Kidney epithelial cell (primary cell): ENCODE measurements around the gene ABTB2. TPM values are rescaled to one million over a fixed set of nuclear protein-coding genes. Genes with fewer than 3 reads are reported as not detected.
A peak's percentile ranks its signal among the peaks of the same experiment; 100 is the strongest.

Experiments used
- DNase-seq: peaks from one replicate; pipeline ENCODE4 v3.0.0-alpha.2; 2010; ENCODE audit warnings: low read depth
- H3K27me3 ChIP-seq: 2 replicates; pipeline ENCODE4 v1.6.0; 2011; ENCODE audit warnings: low read length; ENCODE audit not compliant: control insufficient read depth, insufficient read depth
- H3K36me3 ChIP-seq: 2 replicates; pipeline ENCODE4 v1.5.1; 2011; ENCODE audit warnings: low read length; ENCODE audit not compliant: control insufficient read depth, insufficient read depth
- H3K4me3 ChIP-seq: 2 replicates; pipeline ENCODE4 v1.5.1; 2011; ENCODE audit warnings: low read depth, mild to moderate bottlenecking, control low read depth, low read length
- total RNA-seq: library from RNA; depleted of rRNA; stranded (reverse); fragments of >200 nt; gene quantifications from 2 replicates; pipeline ENCODE4 v1.2.3, GENCODE V29; 2015
- TF ChIP-seq, protein P1 (sequence below): IDR thresholded peaks from 2 replicates; pipeline ENCODE4 v1.5.1; 2011; ENCODE audit warnings: mild to moderate bottlenecking, moderate library complexity, low read length, control low read depth, inconsistent platforms; ENCODE audit not compliant: insufficient read depth, poor library complexity, severe bottlenecking

Gene ABTB2
- total RNA-seq, 1 donor from 2014 or later = 26.8 TPM

DNA sequence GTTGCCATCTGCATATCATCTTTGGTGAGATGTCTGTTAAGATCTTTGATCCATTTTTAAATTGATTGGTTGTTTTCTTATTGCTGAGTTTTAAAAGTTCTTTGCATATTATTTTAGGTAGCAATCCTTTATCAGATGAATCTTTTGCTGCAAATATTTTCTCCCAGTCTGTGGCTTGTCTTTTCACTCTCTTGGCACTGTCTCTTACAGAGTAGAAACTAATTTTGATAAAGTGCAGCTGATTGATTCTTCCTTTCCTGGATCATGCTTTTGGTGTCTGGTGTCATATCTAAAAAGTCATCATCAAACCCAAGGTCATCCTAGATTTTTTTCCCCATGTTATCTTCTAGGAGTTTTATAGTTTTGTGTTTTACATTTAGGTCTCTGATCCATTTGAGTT lies 139.7 kb downstream of the ABTB2 start:
- DNase-seq = no peak
- TF ChIP-seq, protein P1, sequence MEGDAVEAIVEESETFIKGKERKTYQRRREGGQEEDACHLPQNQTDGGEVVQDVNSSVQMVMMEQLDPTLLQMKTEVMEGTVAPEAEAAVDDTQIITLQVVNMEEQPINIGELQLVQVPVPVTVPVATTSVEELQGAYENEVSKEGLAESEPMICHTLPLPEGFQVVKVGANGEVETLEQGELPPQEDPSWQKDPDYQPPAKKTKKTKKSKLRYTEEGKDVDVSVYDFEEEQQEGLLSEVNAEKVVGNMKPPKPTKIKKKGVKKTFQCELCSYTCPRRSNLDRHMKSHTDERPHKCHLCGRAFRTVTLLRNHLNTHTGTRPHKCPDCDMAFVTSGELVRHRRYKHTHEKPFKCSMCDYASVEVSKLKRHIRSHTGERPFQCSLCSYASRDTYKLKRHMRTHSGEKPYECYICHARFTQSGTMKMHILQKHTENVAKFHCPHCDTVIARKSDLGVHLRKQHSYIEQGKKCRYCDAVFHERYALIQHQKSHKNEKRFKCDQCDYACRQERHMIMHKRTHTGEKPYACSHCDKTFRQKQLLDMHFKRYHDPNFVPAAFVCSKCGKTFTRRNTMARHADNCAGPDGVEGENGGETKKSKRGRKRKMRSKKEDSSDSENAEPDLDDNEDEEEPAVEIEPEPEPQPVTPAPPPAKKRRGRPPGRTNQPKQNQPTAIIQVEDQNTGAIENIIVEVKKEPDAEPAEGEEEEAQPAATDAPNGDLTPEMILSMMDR = no peak

DNA sequence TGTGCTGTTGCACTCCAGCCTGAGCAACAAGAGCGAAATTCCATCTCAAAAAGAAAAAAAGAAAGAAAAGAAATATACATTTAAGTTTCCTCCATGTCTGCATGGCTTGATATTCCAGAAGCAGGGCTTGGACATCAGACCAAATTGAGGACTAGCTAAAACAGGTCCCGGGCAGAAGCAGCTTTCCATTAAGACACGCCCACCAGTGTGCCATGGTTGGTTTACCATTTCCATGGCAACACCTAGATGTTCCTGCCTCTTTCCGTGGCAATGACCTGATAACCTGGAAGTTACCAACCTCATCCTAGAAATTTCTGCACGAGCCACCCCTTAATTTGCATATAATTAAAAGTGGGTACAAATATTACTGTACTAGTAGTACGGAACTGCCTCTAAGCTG lies 141.1 kb downstream of the ABTB2 start:
- no peak for DNase-seq
- TF ChIP-seq, protein P1 = no peak

More for the DNA sequence above, 139.7 kb downstream of the ABTB2 start:
- H3K4me3 ChIP-seq = no peak overlapping the region
- H3K27me3 ChIP-seq = no peaks in the 10 kb centered on the region
- H3K36me3 ChIP-seq = no peaks in the 10 kb centered on the region

DNA sequence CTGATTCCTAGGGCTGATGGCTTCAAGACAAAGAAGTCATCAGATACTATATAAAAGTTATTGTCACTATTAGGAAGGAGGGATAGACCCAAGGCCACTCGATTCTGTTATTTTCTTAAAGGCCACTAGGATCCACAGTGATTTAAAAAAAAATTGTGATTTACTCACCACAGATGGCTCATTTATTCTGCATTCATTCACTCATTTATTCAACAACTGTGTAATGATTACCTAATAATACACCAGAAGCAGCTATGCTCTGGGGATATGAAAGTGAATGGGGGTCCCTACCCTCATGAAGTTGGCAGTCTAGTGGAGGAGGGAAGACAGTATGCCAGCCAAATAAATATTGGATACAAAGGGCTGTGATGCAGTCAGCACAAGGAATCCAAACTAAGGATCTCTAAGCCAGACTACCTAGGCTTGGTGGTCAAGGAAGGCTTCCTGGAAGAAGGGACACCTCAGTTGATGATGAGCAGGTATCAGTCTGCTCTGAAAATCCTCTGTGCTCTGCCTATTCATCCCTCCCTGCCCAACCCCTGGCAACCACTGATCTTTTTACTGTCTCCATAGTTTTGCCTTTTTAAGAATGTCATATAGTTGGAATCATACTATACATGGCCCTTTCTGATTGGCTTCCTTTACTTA lies 141.9 kb downstream of the ABTB2 start:
- Histone ChIP-seq H3K36me3 (no peaks in the 10 kb centered on the region), H3K4me3 (no peak overlapping the region), H3K27me3 (no peaks in the 10 kb centered on the region)
- no peak for DNase-seq
- TF ChIP-seq, protein P1 = no peak

More for the DNA sequence above, 141.1 kb downstream of the ABTB2 start:
- H3K27me3 ChIP-seq = no peaks in the 10 kb centered on the region
- no peaks in the 10 kb centered on the region for H3K36me3 ChIP-seq
- H3K4me3 ChIP-seq = no peak overlapping the region

DNA sequence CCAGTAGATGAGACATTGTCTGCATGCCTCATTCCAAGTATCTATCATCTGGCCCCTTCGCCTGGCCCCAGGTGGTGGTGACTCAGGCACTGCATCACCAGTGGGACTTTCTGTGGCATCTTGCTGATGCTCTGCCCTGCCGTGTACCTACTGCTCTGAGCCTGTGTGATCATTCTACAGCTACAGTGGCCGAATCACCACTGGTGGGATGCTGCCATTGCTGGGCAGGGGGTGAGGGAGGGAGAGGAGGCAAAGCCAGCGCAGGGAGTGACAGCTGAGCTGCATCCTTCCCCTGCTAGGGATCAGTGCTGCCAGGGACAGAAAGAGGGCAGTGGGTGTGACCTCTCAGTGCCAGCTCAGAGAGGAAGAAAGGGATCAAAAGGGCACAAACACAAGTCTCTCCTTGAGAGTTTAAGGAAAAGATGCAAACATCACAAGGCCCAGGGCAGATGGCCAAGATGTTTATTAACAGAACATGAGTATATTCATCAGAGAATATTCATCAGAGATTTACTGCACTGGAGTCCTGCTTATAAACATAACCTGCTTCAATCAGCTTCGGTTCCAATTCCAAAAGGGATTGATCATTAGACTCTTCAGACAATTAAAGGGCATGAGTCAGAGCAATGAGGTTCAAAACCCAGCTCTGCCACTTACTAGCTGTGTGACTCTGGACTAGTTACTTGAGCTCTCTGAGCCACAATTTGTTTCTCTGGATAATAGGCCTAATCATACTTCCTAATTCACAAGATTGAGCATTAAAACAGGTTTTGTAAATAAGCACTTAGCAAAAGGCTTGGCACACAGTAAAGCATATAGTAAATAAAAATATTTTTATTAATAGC lies 142.6 kb downstream of the ABTB2 start:
- H3K36me3 ChIP-seq = no peaks in the 10 kb centered on the region
- TF ChIP-seq, protein P1 = no peak
- H3K27me3 ChIP-seq = no peaks in the 10 kb centered on the region
- H3K4me3 ChIP-seq = no peak overlapping the region
- DNase-seq = peak; percentile 52

DNA sequence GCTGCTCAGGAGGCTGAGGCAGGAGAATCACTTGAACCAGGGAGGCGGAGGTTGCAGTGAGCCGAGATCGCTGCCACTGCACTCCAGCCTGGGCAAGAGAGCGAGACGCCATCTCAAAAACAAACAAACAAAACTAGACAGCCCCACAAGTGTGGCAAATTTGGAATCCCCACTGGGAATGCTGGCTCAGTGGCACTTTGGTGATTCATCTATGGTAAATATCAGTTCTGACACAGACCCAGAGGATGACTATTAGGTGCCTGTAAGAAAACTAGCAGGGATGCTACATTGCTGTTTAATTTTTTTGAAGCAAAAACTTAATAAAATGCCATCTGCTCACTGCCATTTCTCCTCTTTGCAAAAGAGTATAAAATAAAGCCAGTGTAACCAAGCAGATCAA lies 144.4 kb downstream of the ABTB2 start:
- TF ChIP-seq, protein P1 = no peak
- Histone ChIP-seq H3K36me3 (no peaks in the 10 kb centered on the region), H3K4me3 (no peak overlapping the region), H3K27me3 (no peaks in the 10 kb centered on the region)
- DNase-seq = no peak
